HG02970 (cell line): ENCODE data around the gene MREG.
"Not testable (repeated sequence)": the region's sequence is repeated elsewhere in the genome, so short reads cannot be mapped to it uniquely, and the experiment has no call there.

Experiments used
- ATAC-seq: cut with Tn5 transposase; IDR thresholded peaks from one replicate; pipeline ENCODE4 v1.9.1; 2021; ENCODE audit warnings: mild to moderate bottlenecking, moderate library complexity, moderate number of reproducible peaks; ENCODE audit not compliant: unreplicated experiment, low FRiP score

Gene MREG

DNA sequence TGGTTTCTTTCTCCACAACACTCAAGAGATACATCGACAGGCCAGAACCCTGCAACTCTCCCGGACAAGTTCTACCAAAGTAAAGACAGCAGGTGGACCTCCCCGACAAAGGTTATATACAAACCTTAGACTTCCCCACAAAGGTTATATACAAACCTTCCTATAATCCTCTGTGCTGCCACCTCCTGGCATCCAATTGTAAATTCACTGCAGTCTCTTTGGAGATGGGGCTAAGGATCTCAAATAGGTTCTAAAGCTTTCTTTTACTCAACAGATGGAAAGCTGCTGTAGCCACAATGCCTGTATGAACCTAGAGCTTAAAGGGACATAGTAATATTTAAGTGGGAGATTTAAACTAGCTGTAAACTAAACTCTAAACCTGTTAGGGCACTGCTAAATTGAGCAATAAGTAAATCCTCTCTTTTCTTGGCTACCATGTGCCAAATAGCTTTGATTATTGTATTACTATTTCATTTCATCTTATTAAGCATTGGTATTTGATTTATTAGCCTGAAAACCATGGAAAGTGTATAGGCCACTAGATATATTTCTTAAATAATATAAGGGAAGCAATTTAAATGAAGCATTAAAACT is 9.8 kb upstream of the MREG start:
- peak; percentile 55 for ATAC-seq

GRCh38 chr2:216021768-216022565 is 8.6 kb upstream of the MREG start:
- ATAC-seq = no peak

- no peak for ATAC-seq
Measured at GRCh38 chr2:216018709-216019108, 5.4 kb upstream of the MREG start.

- ATAC-seq = no peak
Measured at GRCh38 chr2:216017365-216017764, 4.0 kb upstream of the MREG start.

DNA sequence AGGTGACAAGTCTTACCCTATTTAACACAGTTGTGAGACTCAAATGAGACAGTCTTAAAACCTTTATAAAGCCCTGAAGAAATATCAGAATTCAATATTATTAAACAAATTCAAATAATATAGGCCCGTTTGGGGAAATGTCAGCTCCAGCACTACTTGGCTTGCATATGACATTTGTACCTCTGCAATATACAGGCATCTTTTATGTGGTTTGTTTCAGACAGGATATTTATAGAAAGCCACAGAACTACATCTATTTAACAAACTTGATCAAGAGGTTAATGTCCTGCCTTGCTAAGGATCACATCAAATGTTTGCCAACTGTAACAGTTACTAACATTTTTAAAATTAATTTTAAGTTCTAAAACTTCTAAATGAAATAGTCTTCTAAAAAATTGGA is 3.2 kb upstream of the MREG start:
- no peak for ATAC-seq

GRCh38 chr2:216015722-216016464 is 2.5 kb upstream of the MREG start:
- peak; percentile 78 for ATAC-seq

DNA sequence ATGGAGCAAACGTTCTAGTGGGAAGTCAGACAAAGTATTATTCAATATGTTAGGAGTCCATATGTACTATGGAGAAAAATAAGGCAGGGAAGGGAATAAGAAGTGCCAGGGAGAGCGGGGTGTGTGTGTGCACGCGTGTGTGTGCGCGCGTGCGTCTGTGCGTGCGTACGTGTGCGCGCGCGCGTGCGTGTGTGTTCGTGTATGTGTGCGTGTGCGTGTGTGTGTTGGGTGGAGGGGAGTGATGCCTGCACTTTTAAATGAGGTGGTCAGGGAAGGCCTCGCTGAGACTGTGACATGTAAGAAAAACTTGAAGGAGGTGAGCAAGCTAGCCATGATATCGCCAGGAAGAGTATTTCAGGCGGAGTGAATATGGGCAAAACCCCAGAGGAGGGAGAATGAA is 1.6 kb upstream of the MREG start:
- no peak for ATAC-seq

GRCh38 chr2:216014006-216014405 is 655 bp upstream of the MREG start:
- no peak for ATAC-seq

DNA sequence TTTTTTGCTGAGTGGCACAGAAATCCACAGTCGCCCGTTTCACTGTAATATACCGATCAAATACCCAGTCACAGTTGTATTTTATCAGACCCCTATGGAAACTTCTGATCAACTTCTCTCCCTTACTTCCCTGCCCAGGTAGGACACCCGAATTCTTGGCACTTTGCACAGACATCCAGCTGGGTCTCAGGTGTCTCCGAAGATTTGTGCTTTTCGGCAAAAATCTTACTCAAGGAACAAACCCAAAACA is 596 bp downstream of the MREG start:
- no peak for ATAC-seq

GRCh38 chr2:216012133-216012829 is 1.1 kb downstream of the MREG start:
- ATAC-seq = no peak

GRCh38 chr2:216009215-216009614 is 4.1 kb downstream of the MREG start:
- ATAC-seq = not testable (repeated sequence)

DNA sequence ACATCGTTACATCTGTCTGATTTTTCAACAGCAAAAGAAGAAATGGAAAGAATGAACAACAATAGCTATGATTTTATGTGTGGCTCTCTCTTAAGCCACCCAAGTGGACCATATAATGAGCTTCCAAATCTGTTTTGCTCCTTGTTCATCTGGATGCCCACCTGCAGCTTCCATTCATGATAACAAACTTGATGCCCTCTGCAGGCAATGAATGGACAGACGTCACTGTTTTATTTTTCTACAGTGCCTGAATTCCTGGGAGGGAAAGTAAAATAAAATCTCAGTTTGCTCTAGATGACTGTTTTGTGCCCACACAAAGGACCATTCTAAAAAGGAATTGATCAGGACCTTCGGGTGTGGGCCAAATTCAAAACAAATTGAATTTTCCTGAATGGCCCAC is 5.0 kb downstream of the MREG start:
- ATAC-seq = no peak

DNA sequence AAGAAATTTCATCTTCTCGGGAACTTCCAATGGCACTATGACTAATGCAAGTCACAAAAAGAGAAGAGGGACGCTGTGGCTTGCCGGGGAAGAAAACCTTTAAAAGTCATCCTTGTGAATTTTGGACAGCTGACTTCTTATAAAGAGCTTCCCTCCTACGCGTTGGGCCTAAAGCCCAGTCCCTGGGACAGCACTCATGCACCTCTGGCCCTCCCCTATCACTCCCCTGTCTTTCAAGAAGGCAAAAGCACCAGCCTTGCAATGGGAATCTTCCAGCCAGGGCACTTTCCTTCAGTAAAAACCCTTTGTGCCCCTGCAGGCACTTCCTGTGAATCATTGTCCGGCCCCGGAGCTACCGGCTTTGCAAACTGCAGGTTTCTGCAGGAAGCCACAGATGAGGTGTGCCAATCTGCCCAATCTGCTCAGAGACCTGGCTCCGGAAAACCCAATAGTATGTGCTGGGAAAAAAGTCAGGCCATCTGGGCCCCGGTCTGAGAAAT is 7.1 kb downstream of the MREG start:
- ATAC-seq = no peak

DNA sequence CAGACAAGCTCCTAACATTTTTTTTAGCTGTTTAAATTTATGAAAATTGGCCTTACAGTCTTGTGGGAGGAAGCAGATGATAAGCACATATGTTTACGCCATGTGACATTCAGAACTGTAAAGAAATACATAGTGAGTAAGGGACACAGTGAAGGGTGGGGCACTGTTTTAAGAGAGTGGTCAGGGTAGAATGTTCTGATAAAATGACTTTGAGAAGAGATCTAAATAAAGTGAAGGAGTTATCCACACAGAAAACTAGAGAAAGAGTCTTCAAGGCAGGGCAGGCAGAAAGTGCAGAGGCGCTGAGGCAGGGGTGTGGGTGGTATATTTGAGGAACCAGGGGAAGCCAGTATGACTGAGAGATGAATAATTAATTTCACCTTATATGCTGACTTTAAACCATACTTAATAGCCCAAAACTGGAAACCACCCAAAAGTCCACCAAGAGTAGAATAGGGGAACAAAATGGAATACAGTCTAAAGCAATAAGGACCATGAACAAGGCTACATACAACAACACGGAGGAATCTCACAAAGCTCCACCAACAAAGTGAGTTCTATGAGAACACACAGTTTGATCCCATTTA is 8.6 kb downstream of the MREG start:
- no peak for ATAC-seq

DNA sequence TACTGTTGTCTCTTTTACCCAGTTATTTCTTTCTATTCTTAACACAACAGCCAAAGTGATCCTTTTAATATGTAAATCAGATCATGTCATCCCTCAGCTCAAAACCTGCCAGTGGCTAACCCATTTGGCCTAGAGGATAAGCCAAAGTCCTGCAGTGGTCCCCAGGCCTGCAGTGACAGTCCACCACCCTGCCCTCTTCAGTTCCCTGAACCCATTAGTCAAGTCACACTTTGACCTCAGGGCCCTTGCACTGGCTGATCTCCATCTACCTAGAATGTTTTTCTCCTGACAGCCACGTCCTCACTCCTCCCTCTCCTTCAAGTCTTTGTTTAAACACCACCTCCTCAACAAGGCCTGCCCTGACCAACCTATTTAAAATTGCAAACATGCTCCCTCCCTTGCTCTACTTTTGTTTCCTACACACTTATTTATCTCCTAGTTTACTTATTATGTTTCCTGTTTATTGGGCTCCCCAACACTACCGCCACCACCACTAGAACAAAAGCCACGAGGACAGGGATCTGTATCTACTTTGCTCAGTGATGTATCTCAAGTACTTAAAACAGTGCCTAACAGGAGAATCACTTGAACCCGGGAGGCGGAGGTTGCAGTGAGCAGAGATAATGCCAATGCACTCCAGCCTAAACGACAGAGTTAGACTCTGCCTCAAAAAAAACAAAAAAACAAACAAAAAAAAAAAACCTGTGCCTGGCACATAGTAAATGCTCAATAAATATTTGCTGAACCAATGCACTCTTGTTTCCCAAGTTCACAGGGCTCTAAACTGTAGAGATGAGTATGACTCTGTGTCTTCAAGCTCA is 9.3 kb downstream of the MREG start:
- ATAC-seq = no peak

- ATAC-seq = no peak
Measured at GRCh38 chr2:216002693-216003092, 10.7 kb downstream of the MREG start.

DNA sequence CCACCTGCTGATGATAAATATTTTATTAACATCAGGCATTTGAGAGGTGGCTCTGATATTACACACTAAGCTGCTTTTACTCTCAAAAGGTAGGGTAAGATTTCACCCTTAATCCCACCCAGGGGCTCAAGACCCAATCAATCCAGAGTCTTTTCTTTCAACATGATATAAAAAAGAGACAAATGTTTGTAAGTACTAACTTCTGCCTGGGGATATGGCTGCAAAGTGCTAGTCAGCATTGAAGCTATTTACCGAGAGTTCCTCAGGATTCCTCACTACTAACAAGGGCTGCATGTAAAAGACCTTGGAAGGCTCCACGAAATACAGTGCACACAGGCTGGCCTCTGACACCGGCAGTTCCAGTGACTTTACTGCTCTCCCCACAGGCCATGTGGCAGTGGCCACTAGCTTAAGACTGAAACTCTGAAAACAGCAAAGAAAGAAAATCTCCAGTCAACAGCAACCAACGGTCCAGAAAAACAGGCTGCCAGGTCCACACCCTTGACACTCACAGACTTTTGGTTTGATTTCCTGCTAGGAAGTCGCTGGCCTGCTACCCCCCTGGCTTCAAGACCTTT is 11.2 kb downstream of the MREG start:
- ATAC-seq = no peak

- ATAC-seq = no peak
Measured at GRCh38 chr2:216001216-216002100, 11.9 kb downstream of the MREG start.

- no peak for ATAC-seq
Measured at GRCh38 chr2:215998636-215999035, 14.7 kb downstream of the MREG start.
